ENCODE results near the gene LMTK2.

Gene LMTK2

GRCh38 chr7:98189559-98189958 is 82.9 kb downstream of the LMTK2 start:
- TF ChIP-seq, protein P1, sequence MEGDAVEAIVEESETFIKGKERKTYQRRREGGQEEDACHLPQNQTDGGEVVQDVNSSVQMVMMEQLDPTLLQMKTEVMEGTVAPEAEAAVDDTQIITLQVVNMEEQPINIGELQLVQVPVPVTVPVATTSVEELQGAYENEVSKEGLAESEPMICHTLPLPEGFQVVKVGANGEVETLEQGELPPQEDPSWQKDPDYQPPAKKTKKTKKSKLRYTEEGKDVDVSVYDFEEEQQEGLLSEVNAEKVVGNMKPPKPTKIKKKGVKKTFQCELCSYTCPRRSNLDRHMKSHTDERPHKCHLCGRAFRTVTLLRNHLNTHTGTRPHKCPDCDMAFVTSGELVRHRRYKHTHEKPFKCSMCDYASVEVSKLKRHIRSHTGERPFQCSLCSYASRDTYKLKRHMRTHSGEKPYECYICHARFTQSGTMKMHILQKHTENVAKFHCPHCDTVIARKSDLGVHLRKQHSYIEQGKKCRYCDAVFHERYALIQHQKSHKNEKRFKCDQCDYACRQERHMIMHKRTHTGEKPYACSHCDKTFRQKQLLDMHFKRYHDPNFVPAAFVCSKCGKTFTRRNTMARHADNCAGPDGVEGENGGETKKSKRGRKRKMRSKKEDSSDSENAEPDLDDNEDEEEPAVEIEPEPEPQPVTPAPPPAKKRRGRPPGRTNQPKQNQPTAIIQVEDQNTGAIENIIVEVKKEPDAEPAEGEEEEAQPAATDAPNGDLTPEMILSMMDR (IDR thresholded peaks at IDR 0.05; ENCODE audit: control insufficient read depth, insufficient read depth, low read depth, low read length, missing control alignments) = no peak
- H3K4me3 ChIP-seq (ENCODE audit: control insufficient read depth, low read depth, low read length) = no peak overlapping the region
- no peak for DNase-seq (ENCODE audit: low read depth)

GRCh38 chr7:98191668-98192431 is 85.2 kb downstream of the LMTK2 start:
- DNase-seq (ENCODE audit: low read depth) = no peak
- H3K4me3 ChIP-seq (ENCODE audit: control insufficient read depth, low read depth, low read length) = no peak overlapping the region
- TF ChIP-seq, protein P1 (IDR thresholded peaks at IDR 0.05; ENCODE audit: control insufficient read depth, insufficient read depth, low read depth, low read length, missing control alignments) = no peak

GRCh38 chr7:98192781-98193457 is 86.3 kb downstream of the LMTK2 start:
- no peak for DNase-seq (ENCODE audit: low read depth)
- no peak overlapping the region for H3K4me3 ChIP-seq (ENCODE audit: control insufficient read depth, low read depth, low read length)

DNA sequence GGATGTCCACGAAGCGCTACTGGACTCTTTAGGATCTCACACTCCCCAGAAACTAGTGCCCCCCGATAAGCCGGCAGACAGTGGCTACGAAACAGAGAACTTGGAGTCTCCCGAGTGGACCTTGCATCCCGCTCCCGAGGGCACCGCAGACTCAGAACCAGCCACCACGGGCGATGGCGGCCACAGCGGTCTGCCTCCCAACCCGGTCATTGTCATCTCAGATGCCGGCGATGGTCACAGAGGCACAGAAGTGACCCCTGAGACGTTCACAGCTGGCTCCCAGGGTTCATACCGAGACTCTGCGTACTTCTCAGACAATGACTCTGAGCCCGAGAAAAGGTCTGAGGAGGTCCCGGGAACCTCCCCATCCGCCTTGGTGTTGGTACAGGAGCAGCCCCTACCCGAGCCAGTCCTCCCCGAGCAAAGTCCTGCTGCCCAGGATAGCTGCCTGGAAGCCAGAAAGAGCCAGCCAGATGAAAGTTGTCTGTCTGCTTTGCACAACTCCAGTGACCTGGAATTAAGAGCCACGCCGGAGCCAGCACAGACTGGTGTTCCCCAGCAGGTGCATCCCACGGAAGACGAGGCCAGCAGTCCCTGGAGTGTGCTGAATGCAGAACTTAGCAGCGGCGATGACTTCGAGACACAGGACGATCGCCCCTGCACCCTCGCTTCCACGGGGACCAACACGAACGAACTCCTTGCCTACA is 87.0 kb downstream of the LMTK2 start:
- no peak for DNase-seq (ENCODE audit: low read depth)
- TF ChIP-seq, protein P1 (IDR thresholded peaks at IDR 0.05; ENCODE audit: control insufficient read depth, insufficient read depth, low read depth, low read length, missing control alignments) = no peak
- H3K4me3 ChIP-seq (ENCODE audit: control insufficient read depth, low read depth, low read length) = no peak overlapping the region

More at GRCh38 chr7:98192781-98193457, 86.3 kb downstream of the LMTK2 start:
- TF ChIP-seq, protein P1 (IDR thresholded peaks at IDR 0.05; ENCODE audit: control insufficient read depth, insufficient read depth, low read depth, low read length, missing control alignments) = no peak

- H3K4me3 ChIP-seq (ENCODE audit: control insufficient read depth, low read depth, low read length) = no peak overlapping the region
- TF ChIP-seq, protein P1 (IDR thresholded peaks at IDR 0.05; ENCODE audit: control insufficient read depth, insufficient read depth, low read depth, low read length, missing control alignments) = no peak
Measured at GRCh38 chr7:98194186-98194585, 87.5 kb downstream of the LMTK2 start.

DNA sequence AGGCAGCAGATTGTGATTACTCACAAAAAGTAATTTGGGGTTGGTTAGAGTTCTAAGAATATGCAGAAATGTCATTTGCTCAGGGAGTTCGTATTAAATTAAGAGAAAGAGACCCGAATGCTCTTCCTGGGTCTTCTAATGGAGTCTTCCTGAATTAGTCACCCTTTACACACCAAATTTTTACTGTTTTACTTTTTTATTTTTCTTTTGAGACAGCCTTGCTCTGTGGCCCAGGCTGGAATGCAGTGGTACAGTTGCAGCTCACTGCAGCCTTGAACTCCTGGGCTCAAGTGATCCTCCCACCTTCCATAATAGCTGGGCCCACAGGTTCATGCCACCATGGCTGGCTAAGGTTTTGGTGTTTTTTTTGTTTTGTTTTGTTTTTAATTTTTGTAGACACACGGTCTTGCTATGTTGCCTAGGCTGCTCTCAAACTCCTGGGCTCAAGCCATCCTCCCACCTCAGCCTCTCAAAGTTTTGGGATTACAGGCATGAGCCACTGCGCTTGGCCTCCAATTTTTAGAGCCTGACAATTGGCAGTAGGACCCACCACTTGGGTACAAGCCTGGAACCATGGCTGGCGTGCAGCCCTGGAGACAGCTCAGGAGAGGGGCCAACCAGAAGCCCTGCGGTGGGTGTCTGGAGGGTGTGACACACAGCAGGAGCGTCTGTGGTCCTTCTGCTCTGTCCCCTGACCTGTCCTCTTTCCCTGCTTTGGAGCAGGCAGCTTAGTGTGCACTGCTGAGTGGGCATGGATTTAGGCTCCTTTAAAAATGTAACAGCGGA is 88.2 kb downstream of the LMTK2 start:
- no peak for DNase-seq (ENCODE audit: low read depth)
- TF ChIP-seq, protein P1 (IDR thresholded peaks at IDR 0.05; ENCODE audit: control insufficient read depth, insufficient read depth, low read depth, low read length, missing control alignments) = no peak
- H3K4me3 ChIP-seq (ENCODE audit: control insufficient read depth, low read depth, low read length) = no peak overlapping the region

More at GRCh38 chr7:98194186-98194585, 87.5 kb downstream of the LMTK2 start:
- no peak for DNase-seq (ENCODE audit: low read depth)
